GM13976 (cell line): ENCODE data around the gene SATB1.

ENCODE experiments used
- DNase-seq: peaks from one replicate; pipeline ENCODE4 v3.0.0; 2012; ENCODE audit warnings: low spot score
- in situ Hi-C: fragments of 300-500 bp; cut with MboI; formaldehyde crosslinking; loops from one replicate; pipeline ENCODE4 v1.12.0; 2022; ENCODE audit warnings: low sequenced_read_pairs, mixed read lengths, inconsistent platforms; ENCODE audit not compliant: unreplicated experiment
- TF ChIP-seq, protein P1 (sequence below): IDR thresholded peaks from 2 replicates; pipeline ENCODE4 v1.5.1; 2012; ENCODE audit warnings: borderline replicate concordance, mild to moderate bottlenecking; ENCODE audit not compliant: insufficient read depth; ENCODE audit errors: extremely low read depth, missing control alignments, control extremely low read depth

The SATB1 gene

DNA sequence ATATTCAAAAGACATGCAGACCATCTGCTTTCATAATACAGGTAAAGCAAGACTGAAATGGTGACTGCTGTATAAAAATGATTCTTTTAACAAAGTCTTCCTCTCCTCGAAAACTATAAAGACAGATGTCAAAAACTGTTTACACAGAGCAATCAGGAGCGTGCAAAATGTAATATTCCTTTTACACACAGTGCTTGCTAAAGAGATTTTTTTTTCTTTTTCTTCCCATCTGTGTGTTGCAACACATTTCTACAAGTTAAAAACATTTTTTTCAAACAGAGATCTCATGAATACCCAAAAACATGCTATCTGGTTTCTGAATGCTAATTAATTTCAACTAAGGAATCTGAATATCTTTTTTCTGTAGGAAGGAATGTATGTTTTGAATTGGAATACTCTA, 22.1 kb downstream of the SATB1 start:
- in situ Hi-C loops, result no loop called here

DNA sequence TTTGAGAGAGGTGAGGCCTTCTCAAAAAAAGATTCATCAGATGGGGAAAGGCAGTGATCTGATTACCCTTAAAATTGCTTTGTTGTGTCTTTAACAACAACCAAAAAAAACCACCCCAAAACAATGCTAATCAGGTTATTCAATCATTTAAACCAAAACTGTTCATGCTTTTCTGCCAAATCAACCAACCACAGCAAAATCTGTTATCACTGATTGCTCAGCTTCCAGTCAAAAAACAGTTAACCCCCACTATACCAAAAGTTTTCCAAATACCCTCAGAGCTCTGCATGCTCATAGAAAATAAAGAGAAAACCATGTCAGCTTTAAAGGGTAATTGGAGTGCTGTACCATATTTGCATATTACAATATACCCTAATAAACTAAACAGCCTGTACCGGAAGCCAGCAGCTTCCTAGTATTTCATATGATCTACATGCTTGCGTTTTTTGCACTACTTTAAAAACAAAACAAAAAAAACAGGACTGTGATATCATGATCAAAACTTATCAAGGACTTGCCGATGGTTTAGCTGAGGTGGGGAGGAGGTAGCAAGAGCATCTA, 22.8 kb downstream of the SATB1 start:
- DNase-seq, result no peak
- in situ Hi-C loops, result no loop called here
- TF ChIP-seq, protein P1, sequence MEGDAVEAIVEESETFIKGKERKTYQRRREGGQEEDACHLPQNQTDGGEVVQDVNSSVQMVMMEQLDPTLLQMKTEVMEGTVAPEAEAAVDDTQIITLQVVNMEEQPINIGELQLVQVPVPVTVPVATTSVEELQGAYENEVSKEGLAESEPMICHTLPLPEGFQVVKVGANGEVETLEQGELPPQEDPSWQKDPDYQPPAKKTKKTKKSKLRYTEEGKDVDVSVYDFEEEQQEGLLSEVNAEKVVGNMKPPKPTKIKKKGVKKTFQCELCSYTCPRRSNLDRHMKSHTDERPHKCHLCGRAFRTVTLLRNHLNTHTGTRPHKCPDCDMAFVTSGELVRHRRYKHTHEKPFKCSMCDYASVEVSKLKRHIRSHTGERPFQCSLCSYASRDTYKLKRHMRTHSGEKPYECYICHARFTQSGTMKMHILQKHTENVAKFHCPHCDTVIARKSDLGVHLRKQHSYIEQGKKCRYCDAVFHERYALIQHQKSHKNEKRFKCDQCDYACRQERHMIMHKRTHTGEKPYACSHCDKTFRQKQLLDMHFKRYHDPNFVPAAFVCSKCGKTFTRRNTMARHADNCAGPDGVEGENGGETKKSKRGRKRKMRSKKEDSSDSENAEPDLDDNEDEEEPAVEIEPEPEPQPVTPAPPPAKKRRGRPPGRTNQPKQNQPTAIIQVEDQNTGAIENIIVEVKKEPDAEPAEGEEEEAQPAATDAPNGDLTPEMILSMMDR, result no peak

More for the DNA sequence above, 22.1 kb downstream of the SATB1 start:
- DNase-seq, result no peak
- TF ChIP-seq, protein P1, result no peak

DNA sequence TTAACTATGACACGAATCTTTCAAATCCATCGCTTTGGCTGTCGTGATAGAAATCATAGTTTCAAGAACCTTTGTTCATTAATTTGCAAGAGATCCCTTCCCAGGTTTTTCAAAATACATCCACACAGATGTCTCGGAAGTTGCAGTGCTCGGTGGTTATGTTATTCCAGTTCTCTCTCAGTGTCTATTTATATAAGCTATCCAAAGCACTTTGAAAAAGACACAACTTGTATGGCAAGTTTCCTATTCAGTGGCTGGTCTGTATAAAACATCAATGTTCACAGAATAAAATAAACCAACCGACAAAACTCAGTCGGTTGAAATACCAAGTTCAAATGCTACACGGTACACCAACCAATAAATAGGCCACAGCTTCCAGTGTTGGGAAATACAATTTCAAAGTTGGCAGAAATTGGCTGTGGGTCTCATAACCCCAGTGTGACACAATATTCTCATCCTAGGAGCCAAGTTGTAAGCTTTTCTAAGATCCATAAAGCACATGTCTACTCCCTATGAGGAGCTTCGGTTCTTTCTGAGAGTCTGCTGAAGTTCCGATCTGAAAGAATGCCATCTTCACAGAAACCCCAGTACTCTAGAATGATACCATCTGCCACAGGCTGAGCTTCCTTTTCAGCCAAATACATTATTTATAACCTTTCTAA, 23.7 kb downstream of the SATB1 start:
- TF ChIP-seq, protein P1, result no peak
- in situ Hi-C loops, result no loop called here

DNA sequence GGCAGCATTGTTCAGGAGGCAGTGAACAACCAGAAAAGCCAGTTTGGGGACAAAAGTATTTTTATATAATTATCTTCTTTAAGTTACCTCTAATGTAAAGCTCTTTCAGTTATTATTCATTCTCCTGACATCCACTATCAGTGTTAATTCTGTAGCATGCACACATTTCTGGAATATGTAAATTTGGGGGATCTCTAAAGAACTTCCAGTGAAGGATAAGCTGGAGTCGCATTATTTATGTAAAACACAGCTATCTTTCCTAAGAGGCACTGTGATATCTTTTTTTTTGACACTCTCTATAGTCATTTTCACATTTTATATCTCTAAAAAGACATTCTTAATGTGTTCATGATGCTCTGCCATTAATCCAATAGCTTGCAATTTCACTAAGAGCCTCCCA, 26.7 kb downstream of the SATB1 start:
- in situ Hi-C loops, result no loop called here
- TF ChIP-seq, protein P1, result no peak
- no peak for DNase-seq

More for the DNA sequence above, 23.7 kb downstream of the SATB1 start:
- DNase-seq, result no peak

DNA sequence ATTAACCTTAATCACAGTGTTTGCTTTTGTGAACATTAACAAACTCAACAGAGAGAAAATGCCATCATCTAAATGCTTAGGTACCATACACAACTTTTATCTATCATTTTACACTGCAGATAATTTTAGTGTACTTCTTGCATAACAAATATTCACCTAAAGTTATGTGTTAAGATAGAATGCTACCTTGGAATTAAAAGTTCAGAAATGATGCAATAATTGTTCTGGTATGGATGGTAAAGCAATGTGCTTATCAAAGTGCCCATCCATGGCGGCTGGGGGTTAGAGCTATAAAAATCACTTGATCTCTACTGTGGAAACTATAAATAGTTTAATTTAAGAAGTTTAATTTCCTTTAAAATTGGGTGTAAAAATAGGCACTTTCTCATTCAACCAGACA, 28.7 kb downstream of the SATB1 start:
- TF ChIP-seq, protein P1, result no peak
- DNase-seq, result no peak
- in situ Hi-C loops, result no loop called here

DNA sequence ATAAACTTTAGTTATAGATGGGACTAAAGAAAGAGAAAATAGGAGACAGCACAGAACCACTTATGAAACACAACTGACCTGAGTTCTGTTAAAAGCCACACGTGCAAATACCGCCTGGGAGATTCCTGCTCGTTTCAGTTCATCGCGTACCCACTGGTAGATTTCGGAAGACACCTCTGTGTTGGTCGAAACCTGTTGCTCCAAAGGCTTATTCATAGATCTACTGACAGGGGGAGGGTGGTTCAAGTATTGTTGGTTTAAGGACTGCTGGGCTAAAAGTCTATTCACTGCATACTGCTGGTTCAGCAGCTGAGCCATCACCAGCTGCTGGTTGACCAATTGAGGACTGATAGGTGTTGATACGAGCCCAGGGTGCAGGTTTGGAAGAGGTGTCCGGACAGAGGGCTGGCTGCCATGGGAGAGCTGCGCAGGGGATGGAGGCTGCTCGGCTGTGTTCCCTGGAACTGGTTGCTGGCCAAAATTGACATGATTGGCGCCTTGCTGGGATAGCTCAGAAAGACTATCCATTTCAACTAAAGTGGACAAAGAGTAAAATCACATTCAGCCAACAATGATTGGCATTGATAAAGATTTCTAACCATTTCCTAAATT, 30.6 kb downstream of the SATB1 start:
- in situ Hi-C loops, result no loop called here
- no peak for DNase-seq
- TF ChIP-seq, protein P1, result no peak

DNA sequence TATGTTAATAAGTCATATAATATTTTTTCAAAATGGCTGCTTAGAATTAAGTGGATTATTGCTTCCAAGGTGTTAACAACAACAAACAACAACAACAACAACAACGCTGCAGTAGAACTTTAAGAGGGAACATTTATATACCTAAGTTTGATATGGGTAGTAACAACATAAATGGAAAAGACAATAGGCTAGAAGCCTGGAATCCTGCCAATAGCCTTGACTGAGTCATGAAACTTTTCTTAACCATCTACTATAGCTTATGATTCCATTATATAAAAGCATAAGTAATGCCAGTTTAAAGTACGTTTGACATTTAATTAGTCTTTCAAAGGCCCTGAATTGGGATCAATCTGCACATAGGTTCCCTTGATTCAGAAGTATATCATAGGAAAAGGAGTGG, 31.2 kb downstream of the SATB1 start:
- DNase-seq, result no peak
- TF ChIP-seq, protein P1, result no peak
- in situ Hi-C loops, result no loop called here
